Kidney (tissue), 14 donors: ENCODE results near the gene RIMBP2. TPM values are rescaled to one million over a fixed set of nuclear protein-coding genes. Genes with fewer than 3 reads are reported as not detected.

Source experiments
- DNase-seq, 5 donors: peaks; one replicate each; pipeline ENCODE4 v3.0.0-alpha.2; 2013 to 2020
- FAIRE-seq: peaks from 2 replicates; lab custom pipeline; 2012; peaks lifted over from hg19 to GRCh38; lab: Jason Lieb, UNC
- H3K27ac ChIP-seq, 2 donors: one replicate each; pipeline ENCODE4 v1.7.0; 2013; ENCODE audit warnings: low read depth in 2 of 2, low read length in 2 of 2, inconsistent platforms in 1 of 2
- H3K27me3 ChIP-seq: one replicate; pipeline ENCODE4 v1.7.1; 2013; ENCODE audit warnings: low read length, inconsistent platforms; ENCODE audit not compliant: control insufficient read depth, insufficient read depth
- H3K36me3 ChIP-seq, 3 donors: one replicate each; pipeline versions ENCODE4 v1.7.0 to v1.7.1; 2013; ENCODE audit warnings: low read length in 3 of 3, control low read depth in 1 of 3, inconsistent platforms in 1 of 3; ENCODE audit not compliant: insufficient read depth in 3 of 3, control insufficient read depth in 2 of 3
- H3K4me1 ChIP-seq, 3 donors: one replicate each; pipeline versions ENCODE4 v1.7.0 to v1.7.1; 2013; ENCODE audit warnings: low read length in 3 of 3, inconsistent platforms in 1 of 3, low read depth in 1 of 3; ENCODE audit not compliant: control insufficient read depth in 2 of 3, insufficient read depth in 2 of 3
- H3K4me3 ChIP-seq, 3 donors: one replicate each; pipeline versions ENCODE4 v1.7.0 to v1.8.1; 2013; ENCODE audit warnings: low read length in 3 of 3, control low read depth in 1 of 3, inconsistent platforms in 1 of 3
- H3K9ac ChIP-seq, 3 donors: one replicate each; pipeline versions ENCODE4 v1.7.0 to v1.7.1; 2013; ENCODE audit warnings: low read length in 3 of 3, control low read depth in 1 of 3, inconsistent platforms in 1 of 3
- H3K9me3 ChIP-seq, 3 donors: one replicate each; pipeline versions ENCODE4 v1.7.0 to v1.7.1; 2013; ENCODE audit warnings: low read length in 3 of 3, control low read depth in 1 of 3, inconsistent platforms in 1 of 3; ENCODE audit not compliant: control insufficient read depth in 2 of 3, insufficient read depth in 1 of 3
- intact Hi-C: fragments of 100-400 bp; cut with DNase I; formaldehyde crosslinking; loops from one replicate; pipeline ENCODE4 v1.11.1; 2022
- polyA plus RNA-seq: library from polyadenylated mRNA; stranded (reverse); fragments of 350-450 nt; fragmentation: Illumina TruSeq; extraction: RNeasy Lipid Tissue Mini Kit (QIAGEN cat#74804); gene quantifications from one replicate; pipeline ENCODE4 v1.2.3, GENCODE V29; 2014; ENCODE audit warnings: low read depth, low replicate concordance; ENCODE audit not compliant: insufficient read depth
- total RNA-seq: library from RNA; stranded (reverse); fragmentation: NEBNext Ultra II Directional; extraction: Animal tissue kit (Norgen Biotek cat#: 25700); gene quantifications from one replicate; pipeline ENCODE4 v1.2.1, GENCODE V29; 2021
- TF ChIP-seq, protein P1 (sequence below): IDR thresholded peaks from 3 replicates; pipeline ENCODE4 v1.5.1; 2012; ENCODE audit warnings: mild to moderate bottlenecking, moderate library complexity, borderline replicate concordance; ENCODE audit not compliant: insufficient read depth; ENCODE audit errors: extremely low read depth
- donor health status: control.
- donor health status: control.
- donor health status: control.
- donor health status: control.
- donor health status: control.
- donor health status: DM: yes; HTN: yes; CAD: no.
- donor health status: Normal renal cell carcinoma (clear cell type).

RIMBP2 gene
- total and polyA plus RNA-seq, 2 donors from 2014 or later, result 2.8 to 51.7 TPM

DNA sequence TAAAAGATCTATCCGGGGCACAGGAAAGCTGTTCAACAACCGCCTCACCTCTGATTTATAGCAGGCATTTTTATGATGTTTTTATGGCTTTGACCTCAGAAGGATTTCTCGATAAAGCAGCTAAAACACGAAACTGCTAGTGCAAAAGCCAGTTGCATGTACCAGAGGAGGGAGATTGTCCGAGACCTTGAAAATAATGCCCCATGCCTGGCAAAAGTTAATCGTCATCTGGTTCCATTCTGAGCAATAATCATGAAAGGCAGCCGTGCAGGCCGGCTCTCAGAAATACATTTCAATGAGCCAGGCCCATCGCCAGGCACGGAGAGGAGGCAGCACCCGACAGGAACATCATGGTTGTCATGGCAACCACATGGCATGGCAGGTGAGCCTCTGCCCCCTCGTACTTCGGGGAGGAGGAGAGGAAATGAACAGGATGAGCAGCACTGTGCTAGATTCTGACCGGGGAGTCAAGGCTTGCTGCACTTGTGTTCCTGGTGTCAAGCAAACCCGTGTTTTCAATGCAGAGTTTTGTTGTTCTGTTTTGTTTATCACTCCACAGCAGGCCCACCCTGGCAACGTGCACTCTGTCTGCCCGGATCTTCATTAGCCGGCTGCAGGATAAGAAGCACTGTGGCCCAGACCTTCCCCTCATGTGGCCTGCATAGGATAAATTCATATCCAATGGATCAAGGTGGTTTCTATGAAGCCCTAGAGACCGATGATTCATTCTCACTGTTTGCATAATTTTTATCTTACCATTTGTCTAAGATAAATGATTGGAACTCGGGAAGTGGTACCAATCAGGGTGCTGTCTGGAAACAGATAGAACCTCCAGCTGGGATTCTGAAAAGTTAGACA is 160.2 kb downstream of the RIMBP2 start:
- FAIRE-seq (no peak), DNase-seq (peak in 4 of 5 donors; percentile 11 to 70 (median 28))
- intact Hi-C loops, result no loop called here
- Histone ChIP-seq H3K36me3 (no peaks in the 10 kb centered on the region), H3K9me3 (peaks cover 0 to 3% (median 0%) of the 10 kb centered on the region in 3 donors), H3K9ac (no peak overlapping the region), H3K4me1 (peaks cover 0 to 2% (median 0%) of the 10 kb centered on the region in 3 donors), H3K27me3 (no peaks in the 10 kb centered on the region), H3K4me3 (no peak overlapping the region), H3K27ac (no peak overlapping the region)
- TF ChIP-seq, protein P1, sequence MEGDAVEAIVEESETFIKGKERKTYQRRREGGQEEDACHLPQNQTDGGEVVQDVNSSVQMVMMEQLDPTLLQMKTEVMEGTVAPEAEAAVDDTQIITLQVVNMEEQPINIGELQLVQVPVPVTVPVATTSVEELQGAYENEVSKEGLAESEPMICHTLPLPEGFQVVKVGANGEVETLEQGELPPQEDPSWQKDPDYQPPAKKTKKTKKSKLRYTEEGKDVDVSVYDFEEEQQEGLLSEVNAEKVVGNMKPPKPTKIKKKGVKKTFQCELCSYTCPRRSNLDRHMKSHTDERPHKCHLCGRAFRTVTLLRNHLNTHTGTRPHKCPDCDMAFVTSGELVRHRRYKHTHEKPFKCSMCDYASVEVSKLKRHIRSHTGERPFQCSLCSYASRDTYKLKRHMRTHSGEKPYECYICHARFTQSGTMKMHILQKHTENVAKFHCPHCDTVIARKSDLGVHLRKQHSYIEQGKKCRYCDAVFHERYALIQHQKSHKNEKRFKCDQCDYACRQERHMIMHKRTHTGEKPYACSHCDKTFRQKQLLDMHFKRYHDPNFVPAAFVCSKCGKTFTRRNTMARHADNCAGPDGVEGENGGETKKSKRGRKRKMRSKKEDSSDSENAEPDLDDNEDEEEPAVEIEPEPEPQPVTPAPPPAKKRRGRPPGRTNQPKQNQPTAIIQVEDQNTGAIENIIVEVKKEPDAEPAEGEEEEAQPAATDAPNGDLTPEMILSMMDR, result no peak

DNA sequence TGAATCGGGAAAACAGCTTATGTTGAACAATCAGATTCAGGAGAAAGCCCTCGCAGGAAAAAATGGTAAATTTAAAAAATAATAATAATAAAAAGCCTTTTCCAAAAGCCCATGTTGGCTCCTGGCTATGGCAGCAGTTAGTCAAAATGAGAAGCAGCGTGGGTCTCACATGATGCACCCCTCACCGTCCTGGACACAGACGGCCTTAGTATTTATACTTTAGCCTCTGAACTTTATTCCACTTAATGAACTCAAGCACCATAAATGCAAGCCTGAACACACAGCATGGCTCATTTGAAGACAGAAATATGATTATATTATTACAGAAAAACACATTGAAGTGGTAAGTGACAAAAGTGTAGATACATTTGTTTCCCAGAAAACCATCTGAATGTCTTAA is 160.9 kb downstream of the RIMBP2 start:
- Histone ChIP-seq H3K36me3 (no peaks in the 10 kb centered on the region), H3K27ac (no peak overlapping the region), H3K4me1 (peaks cover 0 to 2% (median 0%) of the 10 kb centered on the region in 3 donors), H3K4me3 (no peak overlapping the region), H3K27me3 (no peaks in the 10 kb centered on the region), H3K9me3 (peaks cover 0 to 3% (median 0%) of the 10 kb centered on the region in 3 donors), H3K9ac (no peak overlapping the region)
- intact Hi-C loops, result no loop called here
- FAIRE-seq, result no peak
- DNase-seq, result no peak
- TF ChIP-seq, protein P1, result no peak

DNA sequence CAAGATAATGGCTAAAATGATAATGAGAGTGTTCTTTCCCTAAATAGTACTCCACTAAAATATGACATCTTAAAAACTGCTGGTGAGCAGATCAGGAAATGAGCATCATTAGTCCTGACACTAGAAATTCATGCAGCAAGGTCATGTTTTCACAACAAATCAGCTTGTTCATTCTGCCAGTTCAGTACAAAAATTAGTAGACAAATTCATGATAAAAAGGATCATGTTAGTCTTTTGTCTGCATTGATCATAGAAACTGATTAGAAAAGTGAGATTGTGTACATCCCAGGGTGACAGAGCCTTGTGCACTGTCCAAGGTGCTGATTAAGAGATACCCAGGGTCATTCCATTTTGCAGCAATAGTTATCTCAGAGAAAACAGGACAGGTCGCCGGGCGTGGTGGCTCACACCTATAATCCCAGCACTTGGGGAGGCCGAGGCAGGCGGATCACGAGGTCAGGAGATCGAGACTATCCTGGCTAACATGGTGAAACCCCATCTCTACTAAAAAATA is 163.6 kb downstream of the RIMBP2 start:
- TF ChIP-seq, protein P1, result no peak
- Histone ChIP-seq H3K4me3 (no peak overlapping the region), H3K9ac (no peak overlapping the region), H3K27me3 (no peaks in the 10 kb centered on the region), H3K4me1 (peaks cover 0 to 2% (median 0%) of the 10 kb centered on the region in 3 donors), H3K27ac (no peak overlapping the region), H3K9me3 (peaks cover 0 to 3% (median 0%) of the 10 kb centered on the region in 3 donors), H3K36me3 (no peaks in the 10 kb centered on the region)
- DNase-seq, result peak in 2 of 5 donors; percentile 37 to 52
- no peak for FAIRE-seq
- intact Hi-C loops, result no loop called here
